Activated CD4-positive, alpha-beta T cell treated with anti-CD3 and anti-CD28 coated beads, Interleukin-2, Interleukin-6, amounts not matched to agents 100 ng/mL and 50 ng/mL, durations not matched to agents 16 hours and 8 hours (primary cell): ENCODE data around the gene LRRC4B.
"Not testable (repeated sequence)": the region's sequence is repeated elsewhere in the genome, so short reads cannot be mapped to it uniquely, and the experiment has no call there.

ENCODE experiments used
- DNase-seq: peaks from one replicate; pipeline ENCODE4 v3.0.0-alpha.2; 2020

LRRC4B gene

DNA sequence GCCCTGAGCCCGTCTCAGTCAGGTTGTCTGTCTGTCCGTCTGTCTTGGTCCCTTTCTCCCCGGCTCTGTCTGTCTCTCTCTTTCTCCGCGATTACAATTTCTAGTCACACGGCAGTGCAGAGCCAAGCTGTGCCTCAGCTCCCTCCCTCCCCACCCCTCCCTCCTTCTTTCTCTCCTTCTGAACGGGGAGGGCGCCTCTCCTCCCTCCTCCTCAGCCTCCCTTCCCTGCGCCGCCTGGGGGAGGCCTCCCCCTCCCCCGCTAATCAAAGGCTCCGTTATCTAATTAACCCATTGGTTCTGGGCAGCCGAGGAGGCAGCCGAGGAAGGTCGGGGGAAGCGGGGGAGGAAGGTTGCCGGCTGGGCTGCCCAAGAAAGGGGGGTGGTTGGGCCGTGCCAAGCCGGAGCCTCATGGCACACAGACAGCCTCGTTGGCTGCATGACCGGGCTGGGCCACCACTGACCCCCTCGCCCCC lies 16.5 kb downstream of the LRRC4B start:
- no peak for DNase-seq

DNA sequence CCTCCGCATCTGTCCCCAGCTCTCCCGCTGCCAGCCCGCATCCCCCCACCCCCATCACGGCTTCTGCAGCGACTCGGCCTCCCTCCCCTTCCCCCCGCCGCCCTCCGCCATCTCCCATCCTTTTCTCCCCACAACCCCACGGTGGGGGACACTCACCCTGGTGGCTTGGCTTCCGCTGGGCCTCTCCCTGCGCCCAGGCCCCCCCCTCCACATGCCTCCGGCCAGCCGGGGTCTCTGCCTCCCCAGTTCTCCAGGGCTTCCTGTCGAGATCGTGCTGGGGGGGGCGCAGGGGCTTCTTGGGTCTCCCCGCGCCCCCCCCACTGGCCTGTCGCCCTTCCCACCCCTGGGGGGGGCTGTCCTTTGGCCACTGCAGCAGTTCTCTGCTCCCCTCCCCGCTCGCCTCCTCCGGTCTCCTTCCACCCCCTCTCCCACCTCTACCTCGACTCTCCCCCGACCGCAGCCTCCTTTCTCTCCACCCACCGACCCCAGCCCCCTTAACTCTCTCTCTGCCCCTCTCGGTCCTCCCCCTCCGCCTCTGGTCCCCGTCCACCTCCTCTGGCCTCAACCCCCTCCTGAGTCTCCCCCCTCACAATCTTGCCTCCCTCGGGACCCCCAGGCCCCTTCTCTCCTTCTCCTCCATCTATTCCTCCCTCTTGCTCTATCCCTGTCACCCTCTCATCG lies 17.1 kb downstream of the LRRC4B start:
- DNase-seq: no peak

DNA sequence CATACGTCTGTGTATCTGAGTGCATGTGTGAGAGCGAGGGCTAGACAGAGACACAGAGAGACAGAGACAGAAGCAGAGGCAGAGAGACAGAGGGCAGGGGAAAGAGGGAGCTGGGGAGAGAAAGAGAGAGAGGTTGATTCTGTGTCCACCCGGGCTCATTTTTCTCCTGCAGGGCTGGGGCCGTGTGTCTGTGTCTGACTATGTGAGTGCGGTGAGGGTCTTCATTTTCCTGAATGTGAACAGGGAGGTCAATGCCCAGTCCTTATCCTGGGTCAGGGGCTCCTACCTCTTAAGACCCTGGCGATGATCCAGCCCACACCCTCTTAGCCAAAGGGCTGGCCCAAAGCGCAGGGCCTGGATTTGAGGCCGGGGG lies 17.7 kb downstream of the LRRC4B start:
- no peak for DNase-seq

DNA sequence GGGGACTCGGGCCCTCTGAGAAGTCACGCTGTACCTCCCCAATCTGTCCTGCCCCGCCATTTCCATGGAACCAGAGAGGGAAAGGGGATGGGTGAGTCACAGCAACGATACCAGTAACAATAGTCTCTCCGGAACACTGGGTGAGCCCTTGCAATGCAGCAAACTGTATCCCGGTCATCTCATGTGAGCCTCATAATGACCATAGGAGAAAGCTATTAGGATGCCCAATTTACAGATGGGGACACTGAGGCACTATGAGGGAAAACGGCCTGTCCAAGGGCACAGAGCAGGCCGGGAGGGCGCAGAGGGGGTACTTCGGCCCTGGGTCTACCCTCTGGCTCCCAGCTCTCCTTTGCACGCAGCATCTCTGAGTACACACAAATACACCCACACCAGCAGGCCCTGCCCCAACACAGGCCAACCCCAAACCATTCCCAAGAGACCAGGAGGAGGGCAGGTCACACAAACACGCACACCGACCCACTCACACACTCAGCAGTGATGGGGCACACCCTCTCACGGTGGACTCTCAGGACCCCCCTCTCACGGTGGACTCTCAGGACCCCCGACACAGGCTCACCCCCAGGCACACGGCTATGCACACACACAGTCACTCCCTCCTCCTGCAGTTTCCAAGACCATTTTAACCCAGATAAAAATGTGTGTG lies 18.2 kb downstream of the LRRC4B start:
- no peak for DNase-seq

DNA sequence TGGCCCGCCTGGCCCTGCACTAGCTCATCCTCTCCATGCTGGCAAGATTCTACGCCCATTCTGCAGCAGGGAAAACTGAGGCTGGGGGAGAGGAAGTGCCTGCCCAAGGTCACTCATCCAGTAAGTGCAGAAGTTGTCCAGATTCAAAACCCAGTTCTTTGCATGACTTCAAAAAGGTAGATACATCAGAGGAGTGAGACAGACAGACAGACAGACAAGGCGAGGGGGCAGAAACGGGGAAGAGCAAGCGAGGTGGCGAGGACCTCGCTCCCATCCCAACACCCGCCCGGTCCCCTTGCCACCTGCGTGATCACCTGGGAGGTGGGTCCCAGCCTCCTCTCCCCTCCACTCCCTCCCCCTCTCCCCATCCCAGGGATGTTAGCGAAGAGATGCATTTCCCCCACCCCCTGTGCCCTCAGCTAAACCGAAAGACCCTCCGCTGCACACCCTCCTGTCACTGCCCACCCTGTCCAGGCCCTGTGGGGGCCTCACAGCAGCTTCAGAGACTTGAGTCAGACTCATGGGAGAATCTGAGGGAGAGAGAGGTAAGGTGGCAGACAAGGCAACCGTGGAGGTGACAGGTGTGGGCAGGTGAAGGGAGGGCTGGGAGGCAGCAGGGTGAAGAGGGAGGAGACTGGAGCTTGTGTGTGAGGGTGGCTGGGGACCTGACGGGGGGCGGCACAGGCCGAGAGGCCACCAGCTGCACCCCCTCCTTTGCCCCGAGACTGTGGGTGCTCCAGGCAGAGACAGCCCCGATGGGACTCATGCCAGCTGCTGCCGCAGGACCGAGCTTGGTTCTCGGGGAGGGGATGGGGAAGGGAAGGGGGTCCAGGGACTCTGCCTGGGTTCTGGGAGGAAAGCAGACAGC lies 18.9 kb downstream of the LRRC4B start:
- DNase-seq: no peak

DNA sequence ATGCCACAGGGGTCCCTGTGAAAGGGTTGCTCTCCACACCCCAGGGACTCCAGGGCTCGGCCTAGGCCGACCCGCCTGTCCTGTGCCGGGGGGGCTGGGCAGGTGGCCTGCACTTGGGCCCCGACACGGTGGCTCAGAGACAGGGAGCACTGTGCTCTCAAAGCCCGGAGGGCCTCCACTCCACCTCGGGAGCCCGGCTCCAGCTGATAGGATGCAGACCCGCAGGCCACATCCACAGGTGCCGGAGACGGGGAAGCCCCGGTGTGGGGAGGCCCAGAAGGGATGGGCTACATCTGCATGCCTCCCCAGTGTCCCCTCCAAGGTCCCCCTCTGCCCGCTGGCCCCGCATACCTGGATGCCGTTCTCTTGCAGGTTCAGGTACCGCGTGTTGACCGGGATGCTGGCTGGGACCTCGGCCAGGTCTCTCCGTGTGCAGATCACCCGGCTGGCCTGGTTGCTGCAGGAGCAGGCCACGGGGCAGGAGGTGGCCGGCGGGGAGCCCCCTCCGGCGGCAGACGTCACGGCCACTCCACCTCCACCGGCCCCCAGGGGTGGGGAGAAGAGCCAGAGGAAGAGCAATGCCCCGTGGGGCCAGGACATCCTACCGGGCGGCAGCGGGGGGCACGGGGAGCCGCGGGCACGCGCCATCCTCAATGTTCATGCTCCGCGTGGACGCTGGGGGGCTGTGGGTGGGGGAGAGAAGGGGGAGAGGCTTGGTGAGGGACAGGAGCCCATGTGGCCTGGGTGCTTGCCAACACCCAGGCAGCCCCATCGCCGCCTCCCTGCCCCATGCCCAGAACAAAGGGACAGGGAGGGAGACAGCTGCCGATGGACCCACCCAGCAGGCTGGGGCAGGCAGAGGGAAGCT lies 19.8 kb downstream of the LRRC4B start:
- no peak for DNase-seq

DNA sequence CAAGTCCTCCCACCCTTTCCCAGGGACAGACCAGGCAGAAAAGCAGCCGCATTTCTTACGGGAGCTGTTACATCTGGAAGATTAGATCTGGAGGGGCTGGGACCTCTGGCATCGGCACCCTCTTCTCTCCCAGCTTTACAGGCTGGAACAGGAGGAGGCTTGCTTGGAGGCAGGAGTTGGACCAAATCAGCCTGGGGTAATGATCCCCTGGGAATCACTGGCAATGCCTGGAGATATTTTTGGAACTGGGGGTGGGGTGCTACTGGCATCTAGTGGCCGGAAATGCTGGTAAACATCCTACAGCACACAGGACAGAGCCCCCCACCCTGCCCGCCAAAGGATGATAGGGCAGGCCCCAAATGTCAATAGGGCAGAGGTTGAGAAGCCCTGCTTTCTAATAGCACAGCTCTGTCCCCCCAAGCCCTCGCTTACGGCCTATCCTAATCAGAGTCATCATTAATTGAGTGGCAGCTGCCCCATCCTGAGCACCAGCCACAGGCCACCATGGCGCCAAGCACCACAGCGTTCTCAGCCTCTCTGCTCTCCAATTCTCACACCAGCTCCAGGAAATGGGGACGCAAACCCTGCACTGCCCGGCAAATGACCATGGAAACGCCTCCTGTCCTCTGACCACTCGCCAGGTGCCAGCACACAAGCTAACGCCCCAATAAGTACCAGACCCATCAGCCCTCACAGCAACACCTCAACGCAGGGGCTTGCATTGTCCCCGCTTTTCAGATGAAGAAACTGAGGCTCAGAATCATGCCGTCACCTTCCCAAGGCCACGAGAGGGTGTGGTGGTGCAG lies 20.6 kb downstream of the LRRC4B start:
- DNase-seq: no peak

DNA sequence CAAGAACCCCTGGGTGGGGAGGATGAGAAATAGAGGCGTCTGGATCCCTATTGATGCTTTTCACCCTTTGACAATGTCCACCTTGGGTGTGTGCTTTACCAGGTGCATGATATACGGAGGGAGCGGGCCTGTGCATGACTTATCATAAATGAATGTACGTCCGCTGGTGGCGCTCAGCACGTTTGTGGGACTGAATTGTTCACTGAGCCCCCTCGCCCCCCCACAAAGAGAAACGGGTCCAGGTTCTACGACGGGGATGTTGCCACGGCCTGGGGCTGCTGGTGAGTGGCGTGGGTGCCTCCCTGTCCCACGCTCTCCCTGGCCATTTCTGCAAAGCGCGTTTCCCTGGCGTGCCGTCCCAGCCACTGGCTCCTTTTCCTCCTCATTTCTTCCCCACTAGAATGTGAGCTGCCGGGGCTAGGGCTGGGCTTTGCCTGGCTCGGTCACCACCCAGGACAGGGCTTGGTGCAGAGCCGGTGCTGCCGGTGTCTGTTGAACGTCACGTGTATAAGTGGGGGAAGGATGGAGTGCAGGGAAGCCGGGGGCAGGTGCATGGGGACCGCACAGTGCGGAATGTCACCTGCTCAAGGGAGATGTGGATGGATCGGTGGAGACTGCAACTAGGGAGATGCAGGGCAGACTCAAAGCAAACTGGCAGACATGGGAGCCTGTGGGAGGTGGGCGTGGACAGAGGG lies 21.6 kb downstream of the LRRC4B start:
- DNase-seq: no peak

DNA sequence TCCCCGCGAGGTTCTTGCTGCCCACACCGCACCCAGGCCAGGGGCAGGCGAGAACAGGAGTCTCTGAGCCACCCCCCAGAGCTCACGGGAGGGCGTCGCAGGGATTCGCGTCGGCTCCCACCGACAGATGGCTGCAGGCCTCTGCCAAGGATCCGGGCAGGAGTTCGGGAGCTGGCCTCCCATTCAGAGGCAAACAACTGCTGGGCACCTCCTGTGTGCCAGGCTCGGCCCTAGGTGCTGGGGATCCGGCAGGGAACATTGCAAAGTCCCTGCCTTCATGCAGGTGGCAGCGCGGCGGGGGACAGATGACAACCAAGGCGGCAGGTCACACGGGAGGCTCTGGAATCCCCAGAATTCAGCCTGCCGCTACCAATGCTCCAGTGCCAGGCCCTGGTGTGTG lies 25.3 kb downstream of the LRRC4B start:
- no peak for DNase-seq

DNA sequence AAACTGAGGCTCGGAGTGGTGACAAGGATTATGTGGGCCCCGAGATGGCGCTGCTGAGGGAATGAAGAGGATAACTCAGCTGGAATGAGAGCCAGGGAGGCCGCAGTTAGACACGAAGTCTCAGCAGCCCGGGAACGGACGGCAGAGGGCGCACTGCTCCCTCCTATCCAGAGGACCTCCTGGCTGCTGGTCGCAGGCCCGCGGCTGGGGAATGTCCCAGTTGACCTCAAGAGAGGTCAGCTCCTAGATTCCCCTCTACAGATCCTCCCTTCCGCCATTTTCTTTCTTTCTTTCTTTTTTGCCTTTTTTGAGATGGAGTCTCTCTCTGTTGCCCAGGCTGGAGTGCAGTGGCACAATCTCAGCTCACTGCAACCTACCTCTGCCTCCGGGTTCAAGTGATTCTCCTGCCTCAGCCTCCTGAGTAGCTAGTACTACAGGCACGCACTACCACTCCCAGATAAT lies 30.4 kb downstream of the LRRC4B start:
- DNase-seq: peak; percentile 77

DNA sequence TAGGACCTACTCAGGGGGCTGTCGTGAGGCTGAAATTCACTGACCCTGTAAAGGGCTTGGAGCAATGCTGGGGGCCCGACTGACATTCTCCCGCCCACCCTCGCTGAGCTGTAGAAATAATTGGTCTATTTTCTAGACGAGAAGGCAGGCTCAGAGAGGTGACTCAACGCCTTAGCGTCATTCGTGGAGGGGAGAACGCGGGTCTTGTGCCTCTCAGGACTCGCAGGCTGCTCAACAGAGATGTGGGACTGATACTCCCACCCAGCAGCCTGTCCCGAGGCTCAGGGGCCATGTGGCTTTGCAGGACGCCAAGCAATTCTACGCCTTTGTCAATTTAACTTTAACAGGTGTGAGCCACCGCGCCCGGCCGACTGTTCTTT lies 30.9 kb downstream of the LRRC4B start:
- no peak for DNase-seq

DNA sequence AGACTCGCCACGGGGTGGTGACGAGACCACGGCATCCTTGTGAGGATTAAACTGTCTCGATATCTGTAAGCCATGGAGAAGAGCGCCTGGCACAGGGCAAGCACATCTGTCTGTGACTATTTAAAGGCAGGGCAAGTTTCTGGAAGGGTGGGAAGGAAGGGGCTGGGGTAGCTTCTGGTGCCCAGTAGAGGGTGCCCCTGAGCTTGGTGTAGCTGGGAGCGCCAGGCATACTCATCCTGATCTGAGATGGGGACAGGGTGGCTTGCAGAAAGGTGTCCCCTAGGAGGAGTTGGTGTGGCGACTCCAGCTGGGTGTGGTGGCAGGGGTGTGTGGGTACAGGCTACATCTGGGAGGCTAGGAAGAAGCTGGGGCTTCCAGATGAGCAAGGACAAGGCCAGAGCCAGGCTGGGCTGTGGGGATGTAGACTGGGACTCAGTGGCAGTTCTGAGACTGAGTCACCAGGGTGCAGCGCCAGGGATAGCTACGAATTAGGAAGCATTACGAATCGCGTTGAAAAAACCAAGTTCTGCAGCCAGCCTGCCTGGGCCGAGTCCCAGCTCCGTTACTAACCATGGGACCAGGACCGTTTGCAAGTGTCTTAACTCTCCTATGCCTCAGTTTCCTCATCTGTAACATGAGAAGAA lies 31.5 kb downstream of the LRRC4B start:
- no peak for DNase-seq

DNA sequence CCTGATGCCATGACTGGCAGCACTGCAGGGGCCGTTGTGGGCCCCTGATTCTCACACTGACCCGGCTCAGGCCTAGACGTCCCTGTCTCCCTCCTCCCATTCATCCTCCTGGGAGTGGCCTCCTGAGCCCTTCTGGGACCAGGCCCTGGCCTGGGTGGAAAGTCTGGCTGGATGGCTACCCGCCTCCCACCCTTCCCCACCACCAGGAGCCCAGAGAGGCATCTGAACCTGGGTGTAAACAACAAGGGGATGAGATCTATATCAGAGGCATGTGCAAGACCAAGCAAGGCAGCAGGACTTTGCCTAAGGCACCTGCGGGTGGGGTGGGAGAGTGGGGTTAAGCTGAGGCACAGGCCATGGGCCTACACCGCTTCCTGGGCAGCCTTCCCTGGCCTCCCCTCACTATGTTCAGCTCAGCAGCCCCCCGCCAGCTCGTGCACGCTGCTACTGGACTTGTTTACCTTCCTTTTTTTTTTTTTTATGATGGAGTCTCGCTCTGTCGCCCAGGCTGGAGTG lies 32.5 kb downstream of the LRRC4B start:
- DNase-seq: no peak

DNA sequence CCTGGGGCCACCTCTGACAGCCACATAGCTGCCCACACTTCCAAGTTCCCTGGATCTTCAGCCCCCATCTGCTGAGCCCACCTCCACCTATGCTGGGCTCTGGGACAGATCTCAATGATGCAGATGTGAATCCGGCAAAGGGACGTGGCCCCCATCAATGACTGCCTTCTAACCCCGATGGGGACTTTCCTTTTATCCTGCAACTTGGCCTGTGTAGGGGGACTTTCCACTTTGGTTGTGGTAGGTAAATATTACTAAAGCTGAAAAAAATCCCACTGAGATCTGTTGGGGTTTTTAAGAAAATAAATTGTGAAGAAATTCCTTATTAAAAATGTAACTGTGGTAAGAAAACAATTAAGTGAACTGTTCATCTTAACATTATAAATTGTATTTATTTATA lies 33.8 kb downstream of the LRRC4B start:
- DNase-seq: no peak

DNA sequence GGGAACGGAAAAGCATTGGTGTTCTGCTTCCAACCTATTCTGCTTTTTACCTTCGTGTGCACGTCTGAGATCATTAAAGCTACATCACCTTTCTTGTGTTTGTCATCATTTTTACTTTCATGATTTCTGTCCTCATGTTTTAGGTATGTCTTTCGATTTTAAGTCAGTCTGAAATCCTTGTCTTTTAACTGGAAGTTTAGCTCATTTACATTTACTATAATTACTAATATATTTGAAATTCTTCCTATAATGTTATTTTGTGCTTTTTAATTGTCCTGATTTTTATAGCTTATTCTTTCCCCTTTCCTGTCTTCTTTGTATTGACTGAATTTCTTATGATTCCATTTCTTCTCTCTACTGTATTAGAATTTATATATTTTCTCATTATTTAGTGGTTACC lies 35.3 kb downstream of the LRRC4B start:
- DNase-seq: no peak

DNA sequence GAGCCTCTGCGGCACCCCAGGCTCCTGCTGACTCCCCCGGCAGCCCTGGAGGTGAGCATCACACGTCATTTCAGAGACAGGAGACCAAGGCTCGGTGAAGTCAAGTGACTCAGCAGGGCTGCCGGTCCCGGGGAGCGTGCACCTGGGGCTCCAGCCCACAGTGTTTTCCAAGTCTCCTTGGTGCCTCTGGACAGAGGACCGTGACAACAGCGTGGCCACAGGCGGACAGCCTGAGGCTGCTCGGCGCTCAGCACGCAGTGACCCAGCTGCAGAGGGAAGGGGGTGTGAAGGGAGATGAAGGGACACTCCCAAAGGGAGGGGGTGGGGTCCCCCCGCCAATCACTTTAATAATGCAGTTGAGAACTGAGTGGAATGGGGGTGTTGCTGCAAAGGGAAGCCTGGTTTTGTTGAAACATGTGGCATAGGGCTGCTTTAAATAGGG lies 37.0 kb downstream of the LRRC4B start:
- no peak for DNase-seq

DNA sequence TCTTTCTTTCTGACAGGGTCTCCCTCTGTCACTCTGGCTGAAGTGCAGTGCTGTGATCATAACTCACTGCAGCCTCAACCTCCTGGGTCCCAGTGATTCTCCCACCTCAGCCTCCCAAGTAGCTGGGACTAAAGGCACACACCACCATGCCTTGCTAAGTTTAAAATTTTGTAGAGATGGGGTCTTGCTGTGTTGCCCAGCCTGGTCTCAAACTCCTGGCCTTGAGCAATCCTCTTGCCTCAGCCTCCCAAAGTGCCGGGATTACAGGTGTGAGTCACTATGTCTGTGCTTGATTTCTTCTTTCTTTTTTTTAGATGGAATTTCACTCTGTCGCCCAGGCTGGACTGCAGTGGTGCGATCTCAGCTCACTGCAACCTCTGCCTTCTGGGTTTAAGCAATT lies 40.2 kb downstream of the LRRC4B start:
- not testable (repeated sequence) for DNase-seq

DNA sequence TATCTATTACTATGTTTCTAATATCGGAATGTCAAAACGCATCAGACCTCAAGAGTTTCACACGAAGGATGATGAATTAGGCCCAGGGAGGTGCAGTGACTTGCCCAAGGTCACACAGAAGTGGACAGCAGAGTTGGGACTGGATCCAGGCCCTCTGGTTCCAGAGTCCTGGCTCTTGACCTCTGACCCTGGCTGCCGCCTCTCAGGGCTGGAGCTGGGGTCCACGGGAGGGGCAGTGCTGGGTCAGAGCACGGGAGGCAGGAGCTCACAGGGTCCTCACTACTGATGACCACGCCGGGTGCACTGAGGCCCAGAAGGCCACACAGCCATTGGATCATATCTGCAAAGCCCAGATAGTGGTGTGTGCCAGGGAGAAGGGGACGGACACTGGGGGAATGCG lies 45.4 kb downstream of the LRRC4B start:
- no peak for DNase-seq

DNA sequence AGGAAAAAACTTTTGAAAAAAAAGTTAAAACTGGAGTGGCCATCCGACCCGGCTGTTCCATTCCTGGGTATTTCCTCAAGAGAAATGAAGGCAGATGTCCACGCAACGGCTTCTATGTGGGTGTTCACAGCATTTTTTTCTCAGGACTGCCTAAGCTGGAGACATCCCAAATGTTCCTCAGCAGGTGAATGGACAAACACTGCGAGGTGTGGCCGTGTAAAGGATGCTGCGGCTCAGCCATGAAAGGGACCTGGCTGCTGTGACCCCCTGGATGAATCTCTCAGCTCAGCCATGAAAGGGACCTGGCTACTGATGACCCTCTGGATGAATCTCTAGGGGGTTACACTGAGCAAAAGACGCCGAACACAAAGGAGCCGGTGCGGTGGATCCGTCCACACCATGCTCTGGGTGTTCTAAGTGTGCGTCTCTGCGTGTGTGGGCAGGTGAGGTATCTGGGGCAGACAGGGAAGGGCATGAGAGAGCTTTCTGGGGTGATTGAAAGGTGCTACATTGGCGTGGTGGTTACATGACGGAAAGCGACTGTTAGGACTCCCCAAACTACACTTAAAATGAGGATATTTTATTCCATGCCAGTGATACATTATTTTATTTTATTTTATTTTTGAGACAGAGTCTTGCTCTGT lies 47.3 kb downstream of the LRRC4B start:
- no peak for DNase-seq

DNA sequence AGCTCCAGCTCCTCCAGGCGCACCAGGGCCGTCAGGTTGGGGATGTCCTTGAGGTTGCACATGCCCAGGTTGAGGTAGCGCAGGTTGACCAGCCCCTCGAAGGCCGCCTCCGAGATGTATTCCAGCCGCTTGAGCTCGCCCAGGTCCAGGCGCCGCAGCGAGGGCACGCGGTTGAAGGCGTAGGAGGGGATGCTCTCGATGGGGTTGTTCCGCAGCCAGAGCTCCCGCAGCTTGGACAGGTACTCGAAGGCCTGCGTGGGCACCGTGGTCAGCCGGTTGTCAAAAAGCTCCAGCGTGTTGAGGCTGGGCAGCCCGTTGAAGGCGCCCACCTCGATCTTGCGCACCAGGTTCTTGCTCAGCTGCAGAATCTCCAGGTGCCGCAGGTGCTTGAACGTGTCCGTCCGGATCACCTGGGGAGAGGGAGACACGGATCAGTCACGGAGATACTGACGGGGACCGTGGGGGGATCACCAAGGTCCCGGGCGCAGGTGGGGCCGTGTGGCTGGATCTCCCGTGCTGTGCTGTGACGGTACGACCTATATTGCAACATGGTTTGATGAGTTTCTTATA lies 49.1 kb downstream of the LRRC4B start:
- no peak for DNase-seq
